Bone marrow (tissue), 2 donors: ENCODE measurements around the gene GNG7.
A peak's percentile ranks its signal among the peaks of the same experiment; 100 is the strongest.
"Not testable (repeated sequence)": the region's sequence is repeated elsewhere in the genome, so short reads cannot be mapped to it uniquely, and the experiment has no call there.

Experiments
- DNase-seq, 2 donors: peaks; one replicate each; lab custom pipeline; 2025; lab: John Stamatoyannopoulos, UW

Gene GNG7

DNA sequence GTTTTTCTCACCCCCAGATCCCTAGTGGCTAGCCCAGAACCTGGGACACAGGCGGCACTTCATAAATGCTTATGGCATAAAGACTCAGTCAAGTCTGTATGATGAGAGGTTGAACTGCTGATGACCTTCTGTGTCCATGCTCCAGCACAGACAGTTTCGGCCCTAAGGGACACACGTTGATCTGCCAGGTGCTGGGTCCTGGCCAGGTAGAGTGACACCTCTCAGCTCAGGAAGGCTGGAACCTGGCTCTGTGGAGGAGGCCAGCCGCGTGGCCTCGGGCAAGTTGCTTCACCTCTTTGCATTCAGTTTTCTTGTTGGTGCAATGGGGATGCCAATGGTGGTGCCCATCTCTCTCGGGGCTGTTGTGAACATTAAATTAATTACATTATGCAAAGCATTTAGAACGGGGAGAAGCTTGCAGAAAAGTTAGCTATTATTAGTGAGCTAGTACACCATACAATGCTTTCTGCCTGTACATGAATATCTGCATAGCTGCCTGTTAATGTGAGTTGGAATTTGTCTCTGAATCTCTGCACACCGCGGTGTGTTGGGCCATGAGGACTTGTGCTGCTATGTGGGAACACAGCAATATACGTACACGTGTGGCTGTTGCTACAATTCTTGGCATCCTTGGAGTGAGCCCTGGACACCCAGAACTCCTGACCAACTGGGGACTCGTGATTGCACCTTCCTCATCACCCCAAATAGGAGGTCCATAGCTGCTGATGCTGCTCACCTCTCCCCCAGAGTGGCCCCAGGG lies 218.1 kb downstream of the GNG7 start:
- DNase-seq: no peak

DNA sequence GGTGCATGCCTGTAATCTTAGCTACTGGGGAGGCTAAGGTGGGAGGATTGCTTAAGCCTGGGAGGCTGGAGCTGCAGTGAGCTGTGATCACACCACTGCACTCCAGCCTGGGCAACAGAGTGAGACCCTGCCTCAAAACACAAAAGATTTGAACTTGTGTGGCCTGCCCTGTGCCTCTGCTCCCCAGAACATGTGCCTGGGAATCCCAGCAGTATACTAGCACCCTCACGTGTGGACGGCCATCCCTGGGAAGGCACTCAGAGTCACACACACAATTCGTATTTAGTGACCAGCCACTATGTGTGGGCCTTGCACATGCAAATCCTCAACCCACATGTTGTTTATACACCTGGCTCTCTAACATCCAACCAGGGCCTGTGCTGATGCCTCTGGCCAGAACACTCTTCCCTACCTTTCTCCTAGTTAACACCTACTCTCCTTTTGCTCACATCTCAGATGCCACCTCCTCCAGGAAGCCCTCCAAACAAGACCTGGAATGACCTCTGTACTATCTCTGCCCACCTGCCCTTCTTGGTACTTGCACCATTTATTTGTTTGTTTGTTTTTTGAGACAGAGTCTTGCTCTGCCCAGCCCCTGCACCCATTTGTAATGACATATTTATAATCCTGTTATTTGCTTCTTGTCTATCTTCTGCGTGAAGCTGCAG lies 218.9 kb downstream of the GNG7 start:
- no peak for DNase-seq

DNA sequence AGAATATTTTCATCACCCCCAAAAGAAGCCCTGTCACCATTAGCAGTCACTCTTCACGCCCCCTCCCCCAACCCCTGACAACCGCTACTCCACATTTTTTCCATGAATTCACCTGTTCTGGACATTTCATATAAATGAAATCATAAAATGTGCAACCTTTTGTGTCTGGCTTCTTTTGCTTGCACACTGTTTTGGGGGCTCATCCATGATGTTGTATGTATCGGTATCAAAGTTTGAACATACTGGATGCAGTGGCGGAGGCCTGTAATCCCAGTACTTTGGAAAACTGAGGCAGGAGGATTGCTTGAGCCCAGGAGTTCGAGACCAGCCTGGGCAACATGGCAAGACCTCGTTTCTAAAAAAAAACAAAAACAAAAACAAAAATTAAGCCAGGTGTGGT lies 219.4 kb downstream of the GNG7 start:
- DNase-seq: no peak

DNA sequence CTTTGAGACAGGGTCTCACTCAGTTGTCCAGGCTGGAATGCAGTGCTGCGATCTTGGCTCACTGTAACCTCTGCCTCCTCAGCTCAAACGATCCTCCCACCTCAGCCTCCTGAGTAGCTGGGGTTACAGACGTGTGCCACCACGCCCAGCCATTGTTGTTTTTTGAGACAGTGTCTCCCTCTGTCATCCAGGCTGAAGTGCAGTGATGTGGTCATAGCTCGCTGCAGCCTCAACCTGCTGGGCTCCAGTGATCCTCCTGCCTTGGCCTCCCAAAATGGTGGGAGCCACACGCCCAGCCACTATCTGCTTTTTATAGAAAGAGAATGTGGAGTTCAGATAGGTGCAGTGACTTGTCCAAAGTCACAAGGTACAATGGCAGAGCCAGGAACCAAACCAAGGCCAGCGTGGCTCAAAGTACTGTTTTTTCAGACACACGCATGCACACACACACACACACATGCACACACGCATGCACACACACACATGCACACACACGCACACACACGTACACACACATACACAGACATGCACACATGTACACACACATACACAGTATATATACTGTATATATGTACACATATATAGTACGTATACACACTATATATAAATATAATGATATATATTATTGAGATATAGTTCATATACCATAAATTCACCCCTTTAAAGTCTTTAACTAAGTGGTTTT lies 220.0 kb downstream of the GNG7 start:
- no peak for DNase-seq

DNA sequence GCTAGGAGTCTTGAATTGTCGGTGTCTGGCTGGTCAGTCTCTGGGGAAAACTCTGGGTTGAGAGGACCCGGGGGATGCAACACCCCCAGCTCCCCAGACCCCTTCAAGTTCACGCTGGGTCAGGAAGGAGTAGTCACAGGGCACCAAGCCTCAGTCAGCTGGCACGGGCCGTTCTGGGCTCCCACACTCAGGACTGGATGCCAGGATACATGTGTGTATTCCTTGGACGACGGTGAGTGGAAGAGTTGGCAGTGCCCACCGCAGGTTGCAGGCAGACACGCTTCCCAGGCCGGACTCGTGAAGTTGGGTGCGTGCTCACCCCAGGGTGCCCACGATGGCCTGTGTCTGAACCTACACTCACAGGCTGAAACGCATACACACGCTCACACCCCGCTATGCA lies 221.0 kb downstream of the GNG7 start:
- no peak for DNase-seq

DNA sequence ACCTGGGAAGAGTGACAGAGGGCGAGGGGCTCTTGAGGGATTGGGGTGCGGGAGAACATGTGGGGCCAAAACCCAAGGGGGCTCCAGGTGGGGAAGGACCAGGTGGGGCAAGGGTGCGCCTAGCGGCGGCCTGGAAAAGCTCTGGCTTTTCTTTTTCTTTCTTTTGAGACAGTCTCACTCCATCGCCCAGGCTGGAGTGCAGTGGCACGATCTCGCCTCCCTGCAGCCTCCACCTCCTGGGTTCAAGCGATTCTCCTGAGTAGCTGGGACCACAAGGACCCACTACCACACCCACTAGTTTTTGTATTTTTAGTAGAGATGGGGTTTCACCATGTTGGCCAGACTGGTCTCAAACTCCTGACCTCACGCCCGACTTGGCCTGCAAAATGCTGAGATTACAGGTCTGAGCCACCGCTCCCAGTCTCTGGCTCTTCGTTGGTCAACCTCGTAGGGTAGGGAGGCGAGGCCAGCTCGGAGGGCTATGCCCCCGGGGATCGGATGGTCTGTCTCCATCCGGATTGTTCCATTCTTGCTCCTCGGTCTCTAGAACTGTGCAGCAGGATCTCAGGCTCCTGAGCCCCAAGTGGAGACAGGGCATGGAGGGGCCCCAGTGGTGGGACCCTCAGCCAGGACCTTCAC lies 222.8 kb downstream of the GNG7 start:
- no peak for DNase-seq

DNA sequence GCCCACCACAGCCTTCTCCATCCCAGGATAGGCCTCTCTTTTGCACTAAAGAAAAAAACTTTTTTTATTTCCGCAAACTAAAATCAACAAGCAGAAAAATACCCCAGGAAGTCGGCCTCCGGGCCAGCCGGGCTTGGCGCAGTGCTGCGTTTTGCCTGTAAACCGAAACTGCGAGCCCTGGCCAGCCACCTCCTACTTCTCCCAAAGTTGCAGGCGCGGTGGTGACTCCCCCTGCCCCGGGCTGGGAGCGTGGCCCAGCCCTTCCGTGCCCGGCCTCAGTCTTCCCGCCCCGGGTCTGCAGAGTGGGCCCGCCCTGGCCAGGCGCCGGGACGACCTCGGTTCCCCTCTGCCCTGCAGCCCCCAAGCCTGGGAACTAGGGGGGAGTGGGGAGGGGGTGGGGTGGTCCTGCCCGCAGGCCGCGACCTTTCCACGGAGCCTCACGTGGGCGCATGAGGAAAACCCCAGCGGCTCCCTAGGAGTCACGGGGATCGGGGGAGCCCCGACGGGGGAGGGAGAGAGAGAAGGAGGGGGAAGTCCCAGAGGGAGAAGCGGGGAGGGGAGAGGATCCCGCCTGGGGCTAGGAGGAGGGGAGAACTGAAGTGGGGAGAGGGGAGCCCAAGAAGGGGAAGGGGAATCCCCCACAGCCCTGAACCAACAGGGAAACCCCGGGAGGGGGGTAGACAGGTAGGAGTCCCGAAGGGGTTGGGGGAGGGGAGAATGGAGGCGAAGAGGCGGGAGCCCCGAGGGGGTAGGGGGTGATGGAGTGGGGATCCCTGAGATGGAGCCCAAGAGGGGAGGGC lies 223.5 kb downstream of the GNG7 start:
- DNase-seq: peak; percentile 55 to 65

DNA sequence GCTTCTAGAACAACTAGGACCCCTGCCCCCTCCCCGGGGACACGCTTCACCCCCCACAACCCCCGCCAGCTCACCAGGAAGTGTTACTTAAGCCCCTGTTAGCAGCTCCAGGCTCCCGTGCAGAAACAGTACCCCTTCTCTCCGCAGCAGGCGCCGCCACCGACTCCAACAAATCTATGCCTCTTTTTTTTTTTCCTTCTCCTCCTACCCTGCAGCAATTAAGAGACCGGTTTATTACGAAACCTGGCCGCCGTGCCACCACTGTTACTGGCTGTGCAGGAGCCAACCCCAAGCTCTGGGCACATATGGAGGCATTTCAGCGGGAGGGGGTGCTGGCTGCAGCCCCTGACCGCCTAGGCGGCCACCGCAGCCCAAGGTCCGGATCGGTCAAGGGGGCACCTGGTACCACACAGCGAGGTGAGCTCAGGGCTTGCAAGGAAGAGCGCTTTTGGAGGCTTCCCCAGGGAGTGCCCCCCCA lies 224.2 kb downstream of the GNG7 start:
- DNase-seq: peak; percentile 63 to 65

DNA sequence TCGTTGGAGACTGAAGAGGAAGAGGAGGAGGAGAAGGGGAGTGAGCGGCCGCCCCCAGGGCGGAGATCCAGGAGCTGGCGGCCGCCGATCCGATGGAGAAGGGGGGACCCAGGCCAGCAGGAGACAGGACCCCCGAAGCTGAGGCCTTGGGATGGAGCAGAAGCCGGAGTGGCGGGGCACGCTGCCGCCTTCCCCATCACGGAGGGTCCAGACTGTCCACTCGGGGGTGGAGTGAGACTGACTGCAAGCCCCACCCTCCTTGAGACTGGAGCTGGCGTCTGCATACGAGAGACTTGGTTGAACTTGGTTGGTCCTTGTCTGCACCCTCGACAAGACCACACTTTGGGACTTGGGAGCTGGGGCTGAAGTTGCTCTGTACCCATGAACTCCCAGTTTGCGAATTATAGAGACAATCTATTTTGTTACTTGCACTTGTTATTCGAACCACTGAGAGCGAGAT lies 224.7 kb downstream of the GNG7 start:
- no peak for DNase-seq

DNA sequence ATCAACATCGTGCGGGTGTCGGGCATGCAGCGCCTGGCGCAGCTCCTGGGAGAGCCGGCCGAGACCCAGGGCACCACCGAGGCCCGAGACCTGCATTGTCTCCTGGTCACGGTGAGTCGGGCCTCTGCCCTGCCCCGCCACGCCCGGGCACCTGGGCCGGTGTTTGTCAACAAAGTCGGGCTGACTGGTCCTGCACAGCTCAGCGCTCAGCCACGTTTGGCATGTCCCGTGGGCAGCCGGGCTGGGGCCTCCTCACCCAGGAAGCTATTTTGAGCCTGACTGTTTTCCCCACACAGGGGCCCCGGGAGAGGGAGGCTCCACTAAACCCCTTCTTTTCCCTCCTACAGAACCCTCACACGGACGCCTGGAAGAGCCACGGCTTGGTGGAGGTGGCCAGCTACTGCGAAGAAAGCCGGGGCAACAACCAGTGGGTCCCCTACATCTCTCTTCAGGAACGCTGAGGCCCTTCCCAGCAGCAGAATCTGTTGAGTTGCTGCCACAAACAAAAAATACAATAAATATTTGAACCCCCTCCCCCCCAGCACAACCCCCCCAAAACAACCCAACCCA lies 225.3 kb downstream of the GNG7 start:
- DNase-seq: peak in 1 of 2 donors; percentile 53

DNA sequence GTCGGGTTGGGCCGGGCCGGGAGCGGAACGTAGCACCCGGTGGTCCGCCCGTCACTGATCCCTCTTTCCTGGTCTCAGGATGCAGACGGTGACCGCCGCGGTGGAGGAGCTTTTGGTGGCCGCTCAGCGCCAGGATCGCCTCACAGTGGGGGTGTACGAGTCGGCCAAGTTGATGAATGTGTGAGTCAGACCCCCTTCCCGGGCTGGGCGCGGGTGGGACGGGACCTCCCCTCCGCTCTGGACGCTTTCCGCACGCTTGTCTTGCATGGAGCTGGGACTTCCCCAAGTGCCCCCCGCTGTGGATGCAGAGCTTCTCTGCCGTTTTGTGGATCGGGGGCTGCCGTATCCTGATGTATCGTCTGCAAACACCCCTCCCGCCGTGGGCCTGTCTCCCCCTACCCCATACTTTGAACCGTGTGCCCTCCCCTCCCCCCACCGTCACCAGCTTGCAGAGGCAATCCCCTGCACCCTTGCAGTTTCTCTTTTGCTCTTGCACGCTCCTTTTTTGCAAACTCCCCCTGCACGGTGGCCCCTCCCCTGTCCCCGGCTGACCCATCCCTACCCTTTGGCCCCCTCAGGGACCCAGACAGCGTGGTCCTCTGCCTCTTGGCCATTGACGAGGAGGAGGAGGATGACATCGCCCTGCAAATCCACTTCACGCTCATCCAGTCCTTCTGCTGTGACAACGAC lies 225.9 kb downstream of the GNG7 start:
- peak; percentile 51 to 89 for DNase-seq

DNA sequence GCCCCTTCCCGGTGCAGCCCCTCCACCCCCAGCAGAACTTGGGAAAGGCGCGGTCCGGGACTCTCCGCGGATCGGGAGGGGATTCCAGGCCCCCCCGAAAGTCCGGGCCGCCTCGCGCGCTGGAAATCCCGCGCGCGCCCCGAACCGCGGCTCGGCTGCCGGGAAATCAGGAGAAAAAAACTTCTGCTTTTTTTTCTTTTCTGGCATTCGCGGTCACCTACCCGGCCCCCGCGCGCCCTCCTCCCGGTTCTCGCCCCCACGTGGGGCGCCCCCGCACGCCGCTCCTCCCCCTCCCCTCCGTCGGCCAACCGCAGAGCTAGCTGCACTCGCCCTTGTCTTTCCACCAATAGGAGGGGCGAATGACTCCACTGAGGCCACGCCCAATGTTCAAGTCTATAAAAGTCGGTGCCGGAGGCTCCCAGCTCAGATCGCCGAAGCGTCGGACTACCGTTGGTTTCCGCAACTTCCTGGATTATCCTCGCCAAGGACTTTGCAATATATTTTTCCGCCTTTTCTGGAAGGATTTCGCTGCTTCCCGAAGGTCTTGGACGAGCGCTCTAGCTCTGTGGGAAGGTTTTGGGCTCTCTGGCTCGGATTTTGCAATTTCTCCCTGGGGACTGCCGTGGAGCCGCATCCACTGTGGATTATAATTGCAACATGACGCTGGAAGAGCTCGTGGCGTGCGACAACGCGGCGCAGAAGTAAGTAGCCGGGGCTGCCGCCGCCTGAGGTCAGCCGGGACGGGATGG lies 226.6 kb downstream of the GNG7 start, which contains the start of gene GADD45B:
GADD45B (plus strand) TSS at position 426 of the 749 bp plus-strand sequence; CDS start at position 658, 232 bp downstream.
- DNase-seq: peak; percentile 90 to 94

DNA sequence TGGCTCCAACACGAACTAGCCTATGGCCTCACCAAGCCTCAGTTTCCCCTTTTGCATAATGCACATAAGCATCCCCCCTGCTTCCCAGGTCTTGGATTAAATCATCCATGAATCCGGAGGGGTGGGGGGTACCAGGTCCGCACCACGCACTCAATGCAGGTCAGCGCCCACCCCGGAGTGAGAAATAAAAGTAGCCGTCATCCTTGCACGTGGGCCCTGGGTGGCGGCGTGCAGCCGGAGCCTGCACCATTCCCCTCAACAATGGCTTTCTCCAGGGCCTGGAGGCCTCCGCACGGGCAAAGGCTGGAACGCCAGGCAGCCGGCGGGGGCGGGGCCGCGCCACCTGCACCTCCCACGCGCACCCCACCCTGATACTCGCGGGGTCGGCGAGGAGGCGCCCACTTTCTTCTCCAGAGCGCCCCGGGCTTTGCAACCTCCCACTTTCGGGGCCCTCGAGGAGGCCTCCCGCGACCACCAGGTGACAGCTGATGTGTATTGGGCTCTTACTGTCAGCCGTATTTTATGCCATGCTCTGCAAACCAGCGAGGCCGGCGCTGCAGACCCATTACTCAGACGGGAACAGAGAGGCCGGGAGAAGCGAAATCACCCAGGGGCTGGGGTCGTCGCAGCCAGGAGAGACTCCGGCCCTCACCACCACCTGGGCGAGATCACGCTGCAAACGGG lies 227.3 kb downstream of the GNG7 start:
- peak in 1 of 2 donors; percentile 74 for DNase-seq

DNA sequence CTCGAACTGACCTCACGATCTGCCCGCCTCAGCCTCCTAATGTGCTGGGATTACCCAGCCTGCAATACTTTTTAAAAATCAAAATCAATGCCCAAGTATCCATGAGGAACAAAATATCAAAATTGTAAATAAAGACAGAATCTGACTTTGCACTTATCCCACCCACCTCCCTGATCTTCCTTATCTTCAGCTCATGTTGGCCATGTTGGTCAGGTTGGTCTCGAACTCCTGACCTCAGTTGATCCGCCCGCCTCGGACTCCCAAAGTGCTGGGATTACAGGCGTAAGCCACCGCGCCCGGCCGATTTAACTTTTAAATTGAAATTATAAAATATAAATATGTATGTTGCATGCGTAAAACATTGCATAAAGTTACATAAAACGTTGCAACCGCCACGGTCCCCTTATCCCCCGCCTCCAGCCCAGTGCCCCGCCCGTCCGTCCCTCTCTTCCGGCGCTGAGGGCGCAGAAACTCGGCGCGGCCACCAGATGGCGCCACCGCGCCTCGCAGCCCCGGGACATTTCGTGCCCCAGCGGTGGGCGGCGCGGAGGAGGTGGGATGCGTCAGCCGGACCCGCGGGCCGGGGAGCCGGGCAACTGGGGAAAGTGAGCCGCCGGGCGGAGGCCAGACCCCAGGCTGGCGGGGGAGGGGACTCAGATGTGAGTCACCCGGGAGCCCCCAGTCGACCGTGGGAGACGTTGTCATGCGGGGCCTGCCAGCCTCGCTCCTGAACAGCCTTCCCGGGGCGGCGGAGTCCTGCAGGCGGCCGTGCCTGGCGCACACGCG lies 228.1 kb downstream of the GNG7 start:
- peak; percentile 74 to 84 for DNase-seq

DNA sequence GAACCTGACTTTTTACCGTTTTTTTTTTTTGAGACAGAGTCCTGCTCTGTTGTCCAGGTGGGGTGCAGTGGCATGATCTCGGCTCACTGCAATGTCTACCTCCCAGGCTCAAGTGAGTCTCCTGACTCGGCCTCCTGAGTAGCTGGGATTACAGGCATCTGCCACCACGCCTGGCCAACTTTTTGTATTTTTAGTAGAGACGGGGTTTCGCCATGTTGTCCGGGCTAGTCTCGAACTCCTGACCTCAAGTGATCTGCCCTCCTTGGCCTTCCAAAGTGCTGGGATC lies 232.6 kb downstream of the GNG7 start:
- DNase-seq: not testable (repeated sequence)

DNA sequence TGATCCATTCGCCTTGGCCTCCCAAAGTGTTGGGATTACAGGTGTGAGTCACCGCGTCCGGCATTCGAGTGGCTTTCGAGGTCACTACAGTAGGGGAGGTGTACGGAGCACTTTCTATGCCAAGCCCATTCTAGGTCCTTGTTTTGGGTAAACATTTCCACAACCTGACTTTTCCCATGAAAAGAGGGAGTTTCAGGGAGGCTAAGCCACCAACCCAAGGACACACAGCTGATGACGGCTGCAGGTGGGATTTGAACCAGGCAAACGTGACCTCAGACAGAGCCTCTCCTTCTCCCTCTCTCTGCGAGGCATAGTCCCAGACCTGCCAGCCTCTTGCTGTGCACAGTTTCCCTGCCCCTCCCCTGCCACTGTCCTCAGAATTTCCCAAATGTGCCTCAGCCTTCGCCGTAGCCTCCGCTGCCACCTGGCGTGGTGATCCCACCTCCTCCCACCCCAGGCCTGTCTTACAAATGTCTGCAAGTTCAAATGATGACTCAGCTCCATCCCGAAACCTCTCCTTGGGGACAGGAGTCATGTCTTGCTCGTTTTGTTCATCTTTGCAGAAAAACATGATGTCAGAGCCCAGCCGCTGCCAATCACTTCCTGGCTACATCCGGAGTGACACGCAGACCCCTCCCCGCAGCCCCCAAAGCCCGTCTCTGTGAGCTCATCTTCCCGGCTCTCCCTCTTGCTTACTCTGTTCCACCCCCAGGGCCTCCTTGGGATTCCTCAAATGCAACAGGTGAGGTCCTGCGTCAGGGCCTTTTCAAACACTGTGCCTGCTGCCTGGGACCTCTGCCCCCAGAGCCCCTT lies 233.2 kb downstream of the GNG7 start:
- DNase-seq: peak; percentile 12 to 91

DNA sequence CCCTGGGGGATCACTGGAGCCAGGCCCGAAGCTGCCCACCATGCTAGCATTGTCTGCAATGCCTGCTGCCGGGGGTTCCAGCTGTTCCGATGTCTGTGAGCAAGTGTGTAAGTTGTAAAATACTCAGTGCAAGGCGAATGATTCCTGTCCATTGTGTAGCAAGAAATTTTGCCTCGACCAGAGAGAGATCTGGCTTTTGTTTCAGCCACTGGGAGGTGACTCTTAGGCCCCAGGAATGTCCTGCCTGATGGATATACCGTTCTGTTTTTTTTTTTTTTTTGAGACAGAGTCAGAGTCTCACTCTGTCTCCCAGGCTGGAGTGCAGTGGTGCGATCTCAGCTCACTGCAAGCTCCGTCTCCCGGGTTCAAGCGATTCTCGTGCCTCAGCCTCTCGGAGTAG lies 233.9 kb downstream of the GNG7 start:
- no peak for DNase-seq

DNA sequence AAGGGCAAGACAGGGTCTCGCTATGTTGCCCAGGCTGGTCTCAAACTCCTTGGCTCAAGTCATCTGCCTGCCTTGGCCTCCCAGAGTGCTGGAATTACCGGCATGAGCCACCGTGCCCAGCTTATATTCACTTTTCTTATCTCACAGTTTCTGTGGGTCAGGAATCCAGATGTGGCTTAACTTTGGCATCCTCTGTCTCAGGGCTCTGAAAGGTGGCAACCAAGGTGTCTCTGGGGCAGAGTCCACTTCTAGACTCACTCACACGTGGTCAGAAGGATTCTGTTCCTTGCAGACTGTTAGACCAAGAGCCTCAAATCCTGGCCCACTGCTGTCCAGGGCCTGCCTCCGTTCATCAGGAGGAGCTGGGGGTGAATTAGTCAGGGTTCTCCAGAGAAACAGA lies 238.1 kb downstream of the GNG7 start:
- DNase-seq: no peak
